ENCODE data around the gene FAF2.

DNA sequence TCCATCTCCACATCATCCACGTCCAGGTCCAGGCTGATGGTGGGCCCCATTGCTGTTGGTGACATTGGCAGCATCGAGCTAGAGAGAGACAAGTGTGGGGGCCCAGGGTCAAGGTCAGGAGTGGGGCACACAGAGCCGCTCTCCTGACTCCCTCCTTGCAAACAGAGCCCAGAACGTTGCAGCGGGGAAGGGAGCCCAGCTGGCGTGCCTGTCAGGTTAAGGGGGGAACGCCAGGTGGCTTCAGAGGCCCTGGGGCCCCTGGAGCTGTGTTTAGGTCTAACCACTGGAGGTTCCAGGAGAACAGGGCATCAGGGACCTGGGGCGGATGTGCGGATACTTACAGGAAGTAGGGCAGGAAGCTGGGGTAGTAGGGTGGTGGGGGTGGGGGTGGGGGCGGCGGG is 81.6 kb downstream of the FAF2 start:
- TF ChIP-seq, protein P1, sequence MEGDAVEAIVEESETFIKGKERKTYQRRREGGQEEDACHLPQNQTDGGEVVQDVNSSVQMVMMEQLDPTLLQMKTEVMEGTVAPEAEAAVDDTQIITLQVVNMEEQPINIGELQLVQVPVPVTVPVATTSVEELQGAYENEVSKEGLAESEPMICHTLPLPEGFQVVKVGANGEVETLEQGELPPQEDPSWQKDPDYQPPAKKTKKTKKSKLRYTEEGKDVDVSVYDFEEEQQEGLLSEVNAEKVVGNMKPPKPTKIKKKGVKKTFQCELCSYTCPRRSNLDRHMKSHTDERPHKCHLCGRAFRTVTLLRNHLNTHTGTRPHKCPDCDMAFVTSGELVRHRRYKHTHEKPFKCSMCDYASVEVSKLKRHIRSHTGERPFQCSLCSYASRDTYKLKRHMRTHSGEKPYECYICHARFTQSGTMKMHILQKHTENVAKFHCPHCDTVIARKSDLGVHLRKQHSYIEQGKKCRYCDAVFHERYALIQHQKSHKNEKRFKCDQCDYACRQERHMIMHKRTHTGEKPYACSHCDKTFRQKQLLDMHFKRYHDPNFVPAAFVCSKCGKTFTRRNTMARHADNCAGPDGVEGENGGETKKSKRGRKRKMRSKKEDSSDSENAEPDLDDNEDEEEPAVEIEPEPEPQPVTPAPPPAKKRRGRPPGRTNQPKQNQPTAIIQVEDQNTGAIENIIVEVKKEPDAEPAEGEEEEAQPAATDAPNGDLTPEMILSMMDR (IDR thresholded peaks at IDR 0.05): no peak
- TF ChIP-seq POLR2A (IDR thresholded peaks at IDR 0.05): no peak

Data from adrenal gland (tissue), 5 donors.